Thoracic aorta (tissue), 2 donors: ENCODE data around the gene MED8. TPM values are rescaled to one million over a fixed set of nuclear protein-coding genes. Genes with fewer than 3 reads are reported as not detected.

Source experiments
- ATAC-seq: fragments of 150-250 bp; one replicate; pipeline ENCODE4 v1.8.0; 2017; ENCODE audit warnings: low read depth; ENCODE audit not compliant: insufficient number of reproducible peaks, low FRiP score
- DNase-seq: peaks from one replicate; pipeline ENCODE4 v3.0.0-alpha.2; 2020; ENCODE audit warnings: low spot score
- H3K27ac ChIP-seq, 2 donors: fragments of 200-600 bp; sonication (generic); 1 replicate in 1 of 2; 2 replicates in 1 of 2; pipeline ENCODE4 v1.5.1; 2016; ENCODE audit warnings: mild to moderate bottlenecking in 2 of 2, moderate library complexity in 2 of 2
- H3K27me3 ChIP-seq: fragments of 200-600 bp; sonication (generic); replicated peaks from 2 replicates; pipeline ENCODE4 v1.6.0; 2016; ENCODE audit warnings: mild to moderate bottlenecking; ENCODE audit not compliant: insufficient read depth
- H3K36me3 ChIP-seq: fragments of 200-600 bp; sonication (generic); one replicate; pipeline ENCODE4 v1.5.1; 2016
- H3K4me1 ChIP-seq, 2 donors: fragments of 200-600 bp; sonication (generic); 1 replicate in 1 of 2; 2 replicates in 1 of 2; pipeline versions ENCODE4 v1.5.1 to v1.6.0; 2016; ENCODE audit warnings: low read depth in 2 of 2, mild to moderate bottlenecking in 1 of 2; ENCODE audit not compliant: control insufficient read depth in 1 of 2
- H3K4me3 ChIP-seq: fragments of 200-600 bp; sonication (generic); 2 replicates; pipeline ENCODE4 v1.5.1; 2016; ENCODE audit warnings: mild to moderate bottlenecking
- H3K9me3 ChIP-seq: fragments of 200-600 bp; sonication (generic); 2 replicates; pipeline ENCODE4 v1.5.1; 2016
- total RNA-seq, 2 donors: library from RNA; depleted of rRNA; stranded (reverse); fragments of >200 nt; gene quantifications; one replicate each; pipeline versions ENCODE4 v1.1.0 to v1.2.3, GENCODE V29; 2016
- TF ChIP-seq, protein P1 (sequence below): fragments of 200-600 bp; sonication (generic); IDR thresholded peaks from one replicate; pipeline ENCODE4 v1.5.1; 2019; ENCODE audit warnings: antibody characterized with exemption

Gene MED8
- total RNA-seq, 2 donors from 2014 or later, result 33.8 to 52.7 TPM

DNA sequence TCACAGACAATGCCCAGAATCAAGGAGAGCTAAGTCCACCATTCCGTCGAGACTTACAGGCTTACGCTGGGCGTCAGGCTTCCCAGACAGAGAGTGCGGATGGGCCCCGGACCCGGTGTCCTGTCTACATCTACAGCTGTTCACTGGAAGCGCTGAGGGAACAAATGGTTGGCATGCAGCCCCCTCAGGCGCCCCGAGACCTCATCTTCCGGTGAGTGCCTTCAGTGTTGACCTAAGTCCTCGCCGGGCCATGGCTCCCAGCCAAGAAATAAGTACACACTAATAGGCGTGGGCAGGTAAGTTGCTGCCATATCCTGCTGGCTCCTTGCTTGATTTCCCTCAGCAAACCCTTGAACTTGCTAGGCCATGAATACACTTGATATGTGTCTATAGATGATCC, 37.9 kb upstream of the MED8 start:
- TF ChIP-seq, protein P1, sequence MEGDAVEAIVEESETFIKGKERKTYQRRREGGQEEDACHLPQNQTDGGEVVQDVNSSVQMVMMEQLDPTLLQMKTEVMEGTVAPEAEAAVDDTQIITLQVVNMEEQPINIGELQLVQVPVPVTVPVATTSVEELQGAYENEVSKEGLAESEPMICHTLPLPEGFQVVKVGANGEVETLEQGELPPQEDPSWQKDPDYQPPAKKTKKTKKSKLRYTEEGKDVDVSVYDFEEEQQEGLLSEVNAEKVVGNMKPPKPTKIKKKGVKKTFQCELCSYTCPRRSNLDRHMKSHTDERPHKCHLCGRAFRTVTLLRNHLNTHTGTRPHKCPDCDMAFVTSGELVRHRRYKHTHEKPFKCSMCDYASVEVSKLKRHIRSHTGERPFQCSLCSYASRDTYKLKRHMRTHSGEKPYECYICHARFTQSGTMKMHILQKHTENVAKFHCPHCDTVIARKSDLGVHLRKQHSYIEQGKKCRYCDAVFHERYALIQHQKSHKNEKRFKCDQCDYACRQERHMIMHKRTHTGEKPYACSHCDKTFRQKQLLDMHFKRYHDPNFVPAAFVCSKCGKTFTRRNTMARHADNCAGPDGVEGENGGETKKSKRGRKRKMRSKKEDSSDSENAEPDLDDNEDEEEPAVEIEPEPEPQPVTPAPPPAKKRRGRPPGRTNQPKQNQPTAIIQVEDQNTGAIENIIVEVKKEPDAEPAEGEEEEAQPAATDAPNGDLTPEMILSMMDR, result no peak
- H3K9me3 ChIP-seq, result no peaks in the 10 kb centered on the region
- H3K36me3 ChIP-seq, result peaks cover 87% of the 10 kb centered on the region
- ATAC-seq (no peak), DNase-seq (no peak)
- H3K4me3 ChIP-seq, result no peak overlapping the region
- H3K4me1 ChIP-seq, result no peaks in the 10 kb centered on the region
- no peak overlapping the region for H3K27ac ChIP-seq
- H3K27me3 ChIP-seq, result no peaks in the 10 kb centered on the region

- no peaks in the 10 kb centered on the region for H3K9me3 ChIP-seq
- H3K27ac ChIP-seq, result no peak overlapping the region
- DNase-seq (no peak), ATAC-seq (no peak)
- no peaks in the 10 kb centered on the region for H3K4me1 ChIP-seq
- peaks cover 85% of the 10 kb centered on the region for H3K36me3 ChIP-seq
- H3K27me3 ChIP-seq, result no peaks in the 10 kb centered on the region
- H3K4me3 ChIP-seq, result no peak overlapping the region
- TF ChIP-seq, protein P1, result no peak
These were observed 36.6 kb upstream of the MED8 start for GRCh38 chr1:43426221-43426620.

DNA sequence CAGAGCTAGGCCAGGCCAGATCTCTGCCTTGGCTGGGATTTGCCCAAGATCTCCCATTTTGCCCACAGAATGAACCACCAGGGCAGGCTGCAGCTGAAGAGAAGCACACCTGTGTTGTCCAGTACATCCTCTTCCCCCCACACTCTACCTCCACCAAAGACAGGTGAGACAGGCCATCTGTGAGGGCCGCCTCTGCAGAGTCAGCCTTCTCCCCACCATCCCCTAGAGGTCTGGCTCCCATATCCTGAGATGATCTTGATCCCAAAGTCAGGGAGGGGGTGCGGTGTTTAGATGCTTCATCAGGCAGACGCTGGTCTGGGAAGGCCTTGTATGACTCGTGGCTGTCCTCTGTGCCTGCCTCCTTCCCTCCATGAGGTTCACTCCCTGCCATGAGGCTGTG, 35.4 kb upstream of the MED8 start:
- H3K9me3 ChIP-seq, result no peaks in the 10 kb centered on the region
- TF ChIP-seq, protein P1, result no peak
- H3K27me3 ChIP-seq, result no peaks in the 10 kb centered on the region
- ATAC-seq (no peak), DNase-seq (no peak)
- no peak overlapping the region for H3K4me3 ChIP-seq
- H3K27ac ChIP-seq, result no peak overlapping the region
- no peaks in the 10 kb centered on the region for H3K4me1 ChIP-seq
- peaks cover 85% of the 10 kb centered on the region for H3K36me3 ChIP-seq

GRCh38 chr1:43423672-43424550, 34.3 kb upstream of the MED8 start:
- ATAC-seq (no peak), DNase-seq (no peak)
- H3K36me3 ChIP-seq, result peaks cover 89% of the 10 kb centered on the region

DNA sequence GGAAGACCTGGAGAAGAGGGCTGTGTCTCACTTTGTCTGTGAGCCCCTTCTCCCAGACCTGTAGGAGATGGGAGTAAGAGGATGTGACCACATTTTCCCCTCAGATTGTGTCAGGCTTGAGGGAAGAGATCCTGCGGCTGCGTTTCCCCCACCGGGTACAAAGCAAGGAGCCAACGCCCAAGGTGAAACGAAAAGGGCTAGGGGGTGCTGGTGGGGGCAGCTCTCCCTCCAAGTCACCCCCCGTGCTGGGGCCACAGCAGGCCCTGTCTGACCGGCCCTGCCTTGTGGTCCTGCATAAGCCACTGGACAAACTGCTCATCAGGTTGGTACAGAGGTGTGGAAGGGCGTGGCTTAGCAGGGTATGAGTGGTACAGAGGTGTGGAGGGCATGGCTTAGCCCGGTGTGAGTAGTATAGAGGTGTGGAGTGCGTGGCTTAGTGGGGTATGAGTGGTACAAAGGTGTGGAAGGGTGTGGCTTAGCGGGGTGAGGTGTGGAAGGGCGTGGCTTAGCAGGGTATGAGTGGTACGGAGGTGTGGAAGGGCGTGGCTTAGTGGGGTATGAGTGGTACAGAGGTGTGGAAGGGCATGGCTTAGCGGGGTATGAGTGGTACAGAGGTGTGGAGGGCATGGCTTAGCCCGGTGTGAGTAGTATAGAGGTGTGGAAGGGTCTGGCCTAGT, 33.5 kb upstream of the MED8 start:
- Histone ChIP-seq H3K36me3 (peaks cover 88% of the 10 kb centered on the region), H3K27me3 (no peaks in the 10 kb centered on the region), H3K9me3 (no peaks in the 10 kb centered on the region), H3K4me3 (no peak overlapping the region), H3K27ac (no peak overlapping the region), H3K4me1 (no peaks in the 10 kb centered on the region)
- no peak for DNase-seq
- ATAC-seq, result no peak
- TF ChIP-seq, protein P1, result no peak

More at GRCh38 chr1:43423672-43424550, 34.3 kb upstream of the MED8 start:
- TF ChIP-seq, protein P1, result no peak
- Histone ChIP-seq H3K9me3 (no peaks in the 10 kb centered on the region), H3K27ac (no peak overlapping the region), H3K27me3 (no peaks in the 10 kb centered on the region), H3K4me1 (no peaks in the 10 kb centered on the region), H3K4me3 (no peak overlapping the region)
